ENCODE results near the gene SCUBE3.
A peak's percentile ranks its signal among the peaks of the same experiment; 100 is the strongest.

SCUBE3 gene

DNA sequence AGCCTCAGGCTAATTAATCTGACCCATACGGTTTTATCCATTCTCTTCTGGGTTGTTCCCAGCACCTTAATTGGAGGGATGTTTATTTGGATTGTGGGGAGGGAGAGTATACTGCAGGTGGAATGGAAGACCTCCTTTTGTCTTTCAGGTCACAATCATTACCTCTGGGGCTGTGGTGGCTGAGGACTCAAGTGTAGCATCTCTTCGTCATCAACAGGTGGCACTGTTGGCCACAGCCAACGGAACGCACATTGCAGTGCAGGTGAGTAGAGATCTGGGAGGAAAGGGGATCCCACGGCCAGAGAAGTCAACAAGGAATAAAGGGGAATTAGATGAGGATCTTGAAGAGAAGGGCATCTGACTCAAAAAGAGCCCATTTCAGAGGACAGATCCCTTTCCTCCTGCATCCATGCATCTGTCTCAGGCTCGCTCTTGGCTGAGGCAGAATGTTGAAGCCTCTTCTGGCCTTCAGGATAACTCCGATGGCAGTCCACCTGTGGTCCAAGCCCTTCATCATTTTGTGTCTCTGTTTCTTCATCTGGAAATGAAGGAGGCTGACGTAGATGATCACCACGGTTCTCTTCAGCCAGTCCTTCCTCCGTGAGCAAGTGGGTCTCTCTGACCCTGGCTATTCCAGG lies 80.7 kb downstream of the SCUBE3 start:
- peak; percentile 83 for TF ChIP-seq CTCF (IDR thresholded peaks at IDR 0.05; ENCODE audit: low read depth, low read length, missing control alignments)
- DNase-seq (ENCODE audit: extremely low read depth, low read depth) = no peak

DNA sequence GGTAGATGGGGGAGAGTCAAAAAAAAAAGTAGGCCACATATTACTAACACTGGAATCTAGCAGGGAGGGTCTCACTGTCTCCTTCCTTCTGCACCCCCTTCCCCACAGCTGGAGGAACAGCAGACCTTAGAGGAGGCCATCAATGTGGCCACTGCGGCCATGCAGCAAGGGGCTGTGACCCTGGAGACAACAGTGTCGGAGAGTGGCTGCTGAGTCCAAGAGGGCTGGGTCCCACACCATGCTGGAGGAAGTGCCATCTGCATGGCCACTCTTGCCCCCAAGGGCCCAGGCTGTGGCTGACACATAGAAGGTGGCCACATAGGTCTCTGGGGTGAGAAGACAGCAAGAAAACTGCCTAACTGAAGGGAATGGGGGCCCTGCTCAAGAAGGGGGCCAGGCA lies 81.3 kb downstream of the SCUBE3 start:
- no peak for DNase-seq (ENCODE audit: extremely low read depth, low read depth)
- no peak for TF ChIP-seq CTCF (IDR thresholded peaks at IDR 0.05; ENCODE audit: low read depth, low read length, missing control alignments)
- H3K4me3 ChIP-seq (replicated peaks; ENCODE audit: low read depth, low read length) = no peak overlapping the region

More for the DNA sequence above, 80.7 kb downstream of the SCUBE3 start:
- no peak overlapping the region for H3K4me3 ChIP-seq (replicated peaks; ENCODE audit: low read depth, low read length)

DNA sequence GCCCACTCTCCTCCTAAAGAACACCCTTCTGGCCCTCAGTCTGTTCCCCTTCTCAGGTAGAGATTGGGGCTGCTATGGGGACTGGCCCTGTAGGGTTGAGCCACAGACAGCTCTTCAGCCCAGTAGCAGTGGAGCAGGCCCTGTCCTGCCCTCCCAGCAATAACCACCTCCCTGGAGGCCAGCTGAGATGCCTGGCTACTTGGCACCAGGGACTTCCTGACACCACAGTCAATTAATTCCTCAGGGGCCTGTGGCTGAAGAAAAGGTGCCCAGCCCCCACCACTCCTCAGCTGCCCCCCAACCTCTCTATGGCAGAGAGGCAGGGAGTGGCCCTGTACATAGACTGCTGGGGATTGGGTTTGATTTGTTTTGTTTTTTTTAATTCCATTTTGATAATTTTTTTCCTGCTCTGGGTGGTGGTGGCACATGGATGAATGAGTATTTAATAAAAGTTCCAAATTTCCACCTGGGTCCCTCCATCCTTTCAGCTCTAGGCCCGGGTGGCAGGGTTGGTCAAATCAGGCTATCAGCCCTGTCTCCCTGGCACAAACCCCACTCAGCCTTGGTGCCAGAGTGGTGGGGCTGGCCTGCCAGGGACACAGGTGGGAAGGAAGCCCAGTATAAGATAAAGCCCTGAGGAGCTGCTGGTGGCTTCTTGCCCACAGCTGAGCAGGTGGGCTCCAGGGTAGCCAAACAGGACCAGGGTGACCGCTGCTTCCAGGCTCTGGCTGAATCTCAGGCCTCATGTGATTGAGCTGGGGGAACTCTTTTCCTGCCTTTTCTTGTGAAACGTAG lies 82.0 kb downstream of the SCUBE3 start:
- TF ChIP-seq CTCF (IDR thresholded peaks at IDR 0.05; ENCODE audit: low read depth, low read length, missing control alignments) = no peak
- DNase-seq (ENCODE audit: extremely low read depth, low read depth) = no peak
- H3K4me3 ChIP-seq (replicated peaks; ENCODE audit: low read depth, low read length) = no peak overlapping the region

DNA sequence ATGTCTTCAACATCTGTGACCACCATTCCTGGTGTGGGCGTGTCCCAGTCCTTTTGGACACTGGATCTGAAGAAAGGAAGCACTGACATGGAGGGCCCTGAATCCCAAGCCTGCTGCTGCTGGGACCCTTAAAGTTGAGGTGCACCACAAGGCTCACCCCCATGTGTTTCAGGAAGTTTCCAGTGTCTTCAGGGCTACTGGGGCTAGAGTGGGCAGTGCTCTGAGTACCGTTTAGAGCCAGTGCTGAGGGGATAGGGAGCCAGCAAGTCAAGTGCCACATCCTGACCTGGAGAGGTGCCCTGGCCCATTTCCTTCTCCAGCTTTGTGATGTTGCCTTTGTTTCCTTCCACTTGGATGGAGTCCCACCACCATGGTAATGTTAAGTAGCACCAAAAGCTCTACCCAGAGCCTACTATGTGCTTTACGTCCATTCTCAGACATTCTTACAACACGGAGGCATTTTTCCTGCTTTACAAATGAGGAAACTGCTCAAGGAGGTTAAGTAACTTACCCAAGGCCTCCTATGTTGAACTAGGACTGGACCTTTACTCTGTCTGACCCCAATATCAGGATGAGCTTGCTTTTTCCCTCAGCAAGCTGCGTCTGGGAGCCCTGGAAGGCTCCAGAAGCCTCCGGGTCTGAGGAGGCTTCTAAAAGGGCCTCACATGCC lies 83.3 kb downstream of the SCUBE3 start:
- TF ChIP-seq CTCF (IDR thresholded peaks at IDR 0.05; ENCODE audit: low read depth, low read length, missing control alignments) = no peak
- no peak for DNase-seq (ENCODE audit: extremely low read depth, low read depth)
- peak overlapping the region; percentile 56; the same call in 1 of the 2 replicates for H3K4me3 ChIP-seq (replicated peaks; ENCODE audit: low read depth, low read length)

GRCh38 chr6:35297601-35298481 lies 84.1 kb downstream of the SCUBE3 start, which contains the start of gene DEF6:
Gene DEF6, plus strand, starts transcription at chr6:35297818. Its CDS starts 39 bp downstream, at chr6:35297857.
- peak; percentile 65 for DNase-seq (ENCODE audit: extremely low read depth, low read depth)
- peak; percentile 86 for TF ChIP-seq CTCF (IDR thresholded peaks at IDR 0.05; ENCODE audit: low read depth, low read length, missing control alignments)
- peak within 1 kb of the TSS; percentile 56 for H3K4me3 ChIP-seq (replicated peaks; ENCODE audit: low read depth, low read length)

DNA sequence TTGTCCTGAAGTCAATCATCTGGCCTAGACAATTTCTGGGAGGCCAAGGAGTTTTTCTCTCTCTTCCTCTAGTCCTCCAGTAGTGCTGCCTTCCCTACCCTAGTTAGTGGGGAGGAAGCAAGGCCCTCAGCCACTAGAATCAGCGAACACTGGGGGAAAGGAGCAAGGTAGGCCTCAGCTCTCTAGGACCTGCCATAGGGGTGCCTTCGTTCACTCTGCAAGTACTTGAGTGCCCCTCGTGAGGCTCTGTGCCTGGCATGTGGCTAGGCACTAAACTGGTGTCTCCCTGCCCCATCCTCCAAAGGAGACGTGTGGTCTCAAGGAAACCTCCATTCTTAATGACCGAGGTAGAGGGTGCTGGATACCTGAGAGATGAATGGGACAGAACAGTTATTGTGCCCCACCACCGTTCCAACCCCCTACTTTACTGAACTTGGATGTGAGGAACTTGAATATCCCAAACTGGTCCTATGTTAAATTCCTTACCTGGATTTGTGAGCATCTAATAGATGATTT lies 84.9 kb downstream of the SCUBE3 start:
- TF ChIP-seq CTCF (IDR thresholded peaks at IDR 0.05; ENCODE audit: low read depth, low read length, missing control alignments) = no peak
- H3K4me3 ChIP-seq (replicated peaks; ENCODE audit: low read depth, low read length) = peak overlapping the region; percentile 56
- no peak for DNase-seq (ENCODE audit: extremely low read depth, low read depth)

Data from HFF-Myc (cell line).